ENCODE results near the gene ASNS.
"Not testable (repeated sequence)": the region's sequence is repeated elsewhere in the genome, so short reads cannot be mapped to it uniquely, and the experiment has no call there.

Gene ASNS

GRCh38 chr7:97879527-97879926 lies 7.3 kb upstream of the ASNS start:
- not testable (repeated sequence) for H3K23ac ChIP-seq (ENCODE audit: low read length); H3K79me2 ChIP-seq (ENCODE audit: control insufficient read depth, insufficient read depth, low read length); H3K4me1 ChIP-seq (ENCODE audit: control insufficient read depth, low read depth, low read length); H3K79me1 ChIP-seq (ENCODE audit: low read length); H3K18ac ChIP-seq (ENCODE audit: low read length); H4K8ac ChIP-seq (ENCODE audit: low read depth, low read length); DNase-seq; H2BK15ac ChIP-seq (replicated peaks; ENCODE audit: low read depth); H3K9ac ChIP-seq (ENCODE audit: low read length); H2AK5ac ChIP-seq (ENCODE audit: low read length); H2BK5ac ChIP-seq (ENCODE audit: low read length); H2BK120ac ChIP-seq (ENCODE audit: low read depth, low read length); H4K5ac ChIP-seq (ENCODE audit: low read length); H3K27ac ChIP-seq (ENCODE audit: low read depth, low read length); H3K27me3 ChIP-seq (ENCODE audit: insufficient read depth, low read length, poor library complexity); H3K4me3 ChIP-seq (ENCODE audit: low read length); H3K36me3 ChIP-seq (ENCODE audit: control insufficient read depth, insufficient read depth, low read length); H3K4me2 ChIP-seq (ENCODE audit: low read length); H3K4ac ChIP-seq (ENCODE audit: low read depth, low read length); H3K56ac ChIP-seq (ENCODE audit: low read length)
- no CpG with 5 or more reads among the region's 3 CpGs for WGBS (ENCODE audit: extremely low coverage, insufficient coverage, low lambda C conversion rate)

- H3K79me1 ChIP-seq (ENCODE audit: low read length); H4K5ac ChIP-seq (ENCODE audit: low read length); H3K27me3 ChIP-seq (ENCODE audit: insufficient read depth, low read length, poor library complexity); H3K56ac ChIP-seq (ENCODE audit: low read length); H3K4me2 ChIP-seq (ENCODE audit: low read length); H3K4me1 ChIP-seq (ENCODE audit: control insufficient read depth, low read depth, low read length); H2AK5ac ChIP-seq (ENCODE audit: low read length); H3K4ac ChIP-seq (ENCODE audit: low read depth, low read length); H2BK15ac ChIP-seq (replicated peaks; ENCODE audit: low read depth); H4K8ac ChIP-seq (ENCODE audit: low read depth, low read length); H3K23ac ChIP-seq (ENCODE audit: low read length); H3K27ac ChIP-seq (ENCODE audit: low read depth, low read length); H3K18ac ChIP-seq (ENCODE audit: low read length); H2BK120ac ChIP-seq (ENCODE audit: low read depth, low read length); H3K36me3 ChIP-seq (ENCODE audit: control insufficient read depth, insufficient read depth, low read length); H3K79me2 ChIP-seq (ENCODE audit: control insufficient read depth, insufficient read depth, low read length); H3K9ac ChIP-seq (ENCODE audit: low read length); DNase-seq; H2BK5ac ChIP-seq (ENCODE audit: low read length); H3K4me3 ChIP-seq (ENCODE audit: low read length): not testable (repeated sequence)
- no CpG with 5 or more reads among the region's 4 CpGs for WGBS (ENCODE audit: extremely low coverage, insufficient coverage, low lambda C conversion rate)
Observed at GRCh38 chr7:97874894-97875293, 2.7 kb upstream of the ASNS start.

- Histone ChIP-seq H3K23ac (ENCODE audit: low read length) (no peak overlapping the region), H3K79me2 (ENCODE audit: control insufficient read depth, insufficient read depth, low read length) (peaks cover 12% of the 10 kb centered on the region), H4K5ac (ENCODE audit: low read length) (no peak overlapping the region), H3K4ac (ENCODE audit: low read depth, low read length) (no peak overlapping the region), H3K4me1 (ENCODE audit: control insufficient read depth, low read depth, low read length) (no peaks in the 10 kb centered on the region), H2BK120ac (ENCODE audit: low read depth, low read length) (no peak overlapping the region), H3K4me2 (ENCODE audit: low read length) (no peak overlapping the region), H3K4me3 (ENCODE audit: low read length) (no peak overlapping the region), H2BK5ac (ENCODE audit: low read length) (no peak overlapping the region), H4K8ac (ENCODE audit: low read depth, low read length) (no peak overlapping the region), H3K36me3 (ENCODE audit: control insufficient read depth, insufficient read depth, low read length) (no peaks in the 10 kb centered on the region), H3K27me3 (ENCODE audit: insufficient read depth, low read length, poor library complexity) (no peaks in the 10 kb centered on the region), H3K27ac (ENCODE audit: low read depth, low read length) (no peak overlapping the region), H2BK15ac (replicated peaks; ENCODE audit: low read depth) (no peak overlapping the region), H3K56ac (ENCODE audit: low read length) (no peak overlapping the region), H2AK5ac (ENCODE audit: low read length) (no peak overlapping the region), H3K79me1 (ENCODE audit: low read length) (peaks cover 1% of the 10 kb centered on the region), H3K18ac (ENCODE audit: low read length) (no peak overlapping the region), H3K9ac (ENCODE audit: low read length) (peak overlapping the region; percentile 2)
- peak; percentile 67 for DNase-seq
- WGBS (ENCODE audit: extremely low coverage, insufficient coverage, low lambda C conversion rate) = no CpG with 5 or more reads among the region's 3 CpGs
Observed at GRCh38 chr7:97873606-97874005, 1.4 kb upstream of the ASNS start.

- no CpG with 5 or more reads among the region's 21 CpGs for WGBS (ENCODE audit: extremely low coverage, insufficient coverage, low lambda C conversion rate)
- H4K8ac ChIP-seq (ENCODE audit: low read depth, low read length) = no peak overlapping the region
- H3K27ac ChIP-seq (ENCODE audit: low read depth, low read length) = no peak overlapping the region
- peak; percentile 65 for DNase-seq
- H3K56ac ChIP-seq (ENCODE audit: low read length) = peak overlapping the region; percentile 92
- H3K23ac ChIP-seq (ENCODE audit: low read length) = no peak overlapping the region
- peaks cover 12% of the 10 kb centered on the region for H3K79me2 ChIP-seq (ENCODE audit: control insufficient read depth, insufficient read depth, low read length)
- H3K27me3 ChIP-seq (ENCODE audit: insufficient read depth, low read length, poor library complexity) = no peaks in the 10 kb centered on the region
- H2BK120ac ChIP-seq (ENCODE audit: low read depth, low read length) = no peak overlapping the region
- peak overlapping the region; percentile 68 for H3K4me2 ChIP-seq (ENCODE audit: low read length)
- no peak overlapping the region for H3K4ac ChIP-seq (ENCODE audit: low read depth, low read length)
- peak overlapping the region; percentile 28 for H3K18ac ChIP-seq (ENCODE audit: low read length)
- peak overlapping the region; percentile 82 for H3K9ac ChIP-seq (ENCODE audit: low read length)
- H2BK5ac ChIP-seq (ENCODE audit: low read length) = no peak overlapping the region
- H3K4me3 ChIP-seq (ENCODE audit: low read length) = peak overlapping the region; percentile 42
- peaks cover 1% of the 10 kb centered on the region for H3K79me1 ChIP-seq (ENCODE audit: low read length)
- H2AK5ac ChIP-seq (ENCODE audit: low read length) = no peak overlapping the region
- H3K4me1 ChIP-seq (ENCODE audit: control insufficient read depth, low read depth, low read length) = no peaks in the 10 kb centered on the region
- no peak overlapping the region for H4K5ac ChIP-seq (ENCODE audit: low read length)
- no peaks in the 10 kb centered on the region for H3K36me3 ChIP-seq (ENCODE audit: control insufficient read depth, insufficient read depth, low read length)
- H2BK15ac ChIP-seq (replicated peaks; ENCODE audit: low read depth) = no peak overlapping the region
Observed at GRCh38 chr7:97871659-97872024, 566 bp downstream of the ASNS start.

GRCh38 chr7:97868788-97869187 lies 3.4 kb downstream of the ASNS start:
- H3K27me3 ChIP-seq (ENCODE audit: insufficient read depth, low read length, poor library complexity) = no peaks in the 10 kb centered on the region
- H3K36me3 ChIP-seq (ENCODE audit: control insufficient read depth, insufficient read depth, low read length) = no peaks in the 10 kb centered on the region
- no peak overlapping the region for H2BK120ac ChIP-seq (ENCODE audit: low read depth, low read length)
- H3K4me3 ChIP-seq (ENCODE audit: low read length) = no peak overlapping the region
- no peak overlapping the region for H3K27ac ChIP-seq (ENCODE audit: low read depth, low read length)
- no peak overlapping the region for H3K23ac ChIP-seq (ENCODE audit: low read length)
- no peak overlapping the region for H2AK5ac ChIP-seq (ENCODE audit: low read length)
- H4K5ac ChIP-seq (ENCODE audit: low read length) = no peak overlapping the region
- no peak overlapping the region for H3K18ac ChIP-seq (ENCODE audit: low read length)
- H3K4me2 ChIP-seq (ENCODE audit: low read length) = no peak overlapping the region
- WGBS (ENCODE audit: extremely low coverage, insufficient coverage, low lambda C conversion rate) = no CpG with 5 or more reads among the region's 10 CpGs
- H4K8ac ChIP-seq (ENCODE audit: low read depth, low read length) = no peak overlapping the region
- no peak overlapping the region for H3K9ac ChIP-seq (ENCODE audit: low read length)
- no peaks in the 10 kb centered on the region for H3K4me1 ChIP-seq (ENCODE audit: control insufficient read depth, low read depth, low read length)
- H3K56ac ChIP-seq (ENCODE audit: low read length) = no peak overlapping the region
- DNase-seq = no peak
- peaks cover 12% of the 10 kb centered on the region for H3K79me2 ChIP-seq (ENCODE audit: control insufficient read depth, insufficient read depth, low read length)
- H2BK15ac ChIP-seq (replicated peaks; ENCODE audit: low read depth) = no peak overlapping the region
- H3K79me1 ChIP-seq (ENCODE audit: low read length) = peaks cover 3% of the 10 kb centered on the region
- H2BK5ac ChIP-seq (ENCODE audit: low read length) = no peak overlapping the region
- no peak overlapping the region for H3K4ac ChIP-seq (ENCODE audit: low read depth, low read length)

- H3K27me3 ChIP-seq (ENCODE audit: insufficient read depth, low read length, poor library complexity) = no peaks in the 10 kb centered on the region
- peaks cover 12% of the 10 kb centered on the region for H3K79me2 ChIP-seq (ENCODE audit: control insufficient read depth, insufficient read depth, low read length)
- H3K79me1 ChIP-seq (ENCODE audit: low read length) = peaks cover 3% of the 10 kb centered on the region
- H3K4me2 ChIP-seq (ENCODE audit: low read length) = no peak overlapping the region
- no peak overlapping the region for H4K8ac ChIP-seq (ENCODE audit: low read depth, low read length)
- no peak overlapping the region for H3K4me3 ChIP-seq (ENCODE audit: low read length)
- H3K27ac ChIP-seq (ENCODE audit: low read depth, low read length) = no peak overlapping the region
- H3K4me1 ChIP-seq (ENCODE audit: control insufficient read depth, low read depth, low read length) = no peaks in the 10 kb centered on the region
- no peak overlapping the region for H2AK5ac ChIP-seq (ENCODE audit: low read length)
- no peak overlapping the region for H3K9ac ChIP-seq (ENCODE audit: low read length)
- no peak overlapping the region for H2BK120ac ChIP-seq (ENCODE audit: low read depth, low read length)
- no peak overlapping the region for H3K18ac ChIP-seq (ENCODE audit: low read length)
- H3K36me3 ChIP-seq (ENCODE audit: control insufficient read depth, insufficient read depth, low read length) = peaks cover 1% of the 10 kb centered on the region
- no peak overlapping the region for H2BK5ac ChIP-seq (ENCODE audit: low read length)
- no peak overlapping the region for H3K4ac ChIP-seq (ENCODE audit: low read depth, low read length)
- no peak overlapping the region for H4K5ac ChIP-seq (ENCODE audit: low read length)
- no peak overlapping the region for H3K23ac ChIP-seq (ENCODE audit: low read length)
- no peak overlapping the region for H2BK15ac ChIP-seq (replicated peaks; ENCODE audit: low read depth)
- no peak for DNase-seq
- no peak overlapping the region for H3K56ac ChIP-seq (ENCODE audit: low read length)
Observed at GRCh38 chr7:97868314-97868713, 3.9 kb downstream of the ASNS start.

Measured in mesendoderm (in vitro differentiated cells).